Activated naive CD4-positive, alpha-beta T cell (primary cell): Measurements from ENCODE around the gene GRPR.
"Not testable (repeated sequence)": the region's sequence is repeated elsewhere in the genome, so short reads cannot be mapped to it uniquely, and the experiment has no call there.

Experiments
- DNase-seq, 4 experiments: peaks; one replicate each; lab custom pipeline; 2025; lab: John Stamatoyannopoulos, UW

Gene GRPR

DNA sequence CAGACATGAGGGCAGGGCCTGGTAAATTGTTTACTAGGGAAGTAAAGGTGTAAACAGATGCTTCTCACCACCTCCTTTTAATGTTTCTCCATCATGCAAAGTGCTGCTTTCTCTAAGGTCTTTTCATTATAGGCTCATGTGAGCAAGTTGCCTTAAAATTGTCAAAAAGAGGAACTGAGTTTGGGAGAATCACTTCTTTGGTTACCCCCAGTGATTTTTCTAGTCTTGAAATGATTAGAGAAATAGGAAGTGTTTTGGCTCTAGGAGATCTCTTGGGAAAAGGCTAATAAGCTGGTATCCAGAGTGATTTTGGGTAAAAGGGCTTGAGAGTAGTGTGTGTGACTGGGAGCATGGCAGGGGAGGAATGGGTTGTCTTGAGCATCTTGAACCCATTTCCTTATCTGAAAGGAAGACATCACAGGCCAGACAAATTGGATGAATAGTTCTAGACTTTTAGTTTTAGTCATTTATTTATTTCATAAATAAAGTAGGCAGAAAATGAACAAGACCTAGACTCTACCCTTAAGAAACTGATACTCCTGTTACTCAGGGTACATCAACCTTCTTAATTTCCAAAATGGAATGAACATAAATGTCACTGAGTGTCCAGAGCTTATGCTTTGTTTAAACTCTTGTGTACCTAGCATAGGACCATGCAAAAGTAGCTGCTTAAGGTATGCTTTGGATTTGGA lies 14.2 kb downstream of the GRPR start:
- no peak for DNase-seq

DNA sequence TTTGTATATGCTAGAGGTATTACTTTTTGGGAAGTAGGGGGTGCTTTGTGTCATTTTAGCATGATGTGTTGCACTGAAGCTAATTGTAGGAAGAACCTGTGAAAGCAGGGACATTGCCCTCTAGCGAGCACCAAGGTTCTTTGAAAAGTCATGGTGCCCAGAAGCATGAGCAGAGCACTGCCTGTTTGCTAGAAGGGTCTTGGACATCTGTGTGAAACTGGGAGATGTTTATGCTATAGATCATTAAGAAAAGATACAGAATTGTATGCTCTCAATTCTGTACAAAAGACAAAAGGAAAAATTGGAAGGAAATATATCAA lies 14.7 kb downstream of the GRPR start:
- DNase-seq: no peak

DNA sequence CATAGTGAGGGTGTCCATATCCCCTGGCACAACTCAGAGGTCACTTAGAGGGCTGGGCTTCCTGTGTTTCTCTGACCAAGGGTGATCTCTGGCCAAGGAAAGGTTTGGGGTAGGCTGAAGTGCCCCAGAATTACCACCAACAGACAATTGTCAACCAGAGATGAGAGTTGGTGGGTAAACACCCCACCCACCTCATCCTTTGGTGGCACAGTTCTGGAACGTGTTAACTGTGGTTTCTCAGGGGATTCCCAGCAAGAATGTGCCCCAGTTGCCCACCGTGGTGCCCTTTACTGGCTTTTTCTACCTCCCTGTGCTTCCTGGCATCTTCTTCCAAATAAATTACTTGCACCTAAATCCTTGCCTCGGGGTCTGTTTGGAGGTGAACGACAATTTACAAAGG lies 17.1 kb downstream of the GRPR start:
- DNase-seq: no peak

DNA sequence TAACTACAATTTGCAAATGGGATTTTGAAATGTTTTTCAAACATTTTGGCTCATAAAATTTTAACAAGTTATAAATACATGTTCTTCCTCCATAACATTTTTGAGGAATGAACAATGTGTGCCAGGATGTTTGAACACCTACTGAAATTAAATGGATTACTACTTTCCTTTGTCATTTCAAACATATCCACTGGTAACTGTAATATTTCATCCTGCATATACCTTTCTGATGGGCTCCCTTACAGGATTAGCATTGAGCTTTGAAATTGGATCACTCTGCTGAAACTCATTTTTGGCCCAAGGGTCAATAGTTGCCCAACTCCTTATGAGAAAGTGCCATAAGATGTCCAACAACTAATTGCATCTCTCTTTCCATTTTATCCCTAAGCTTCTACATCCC lies 17.6 kb downstream of the GRPR start:
- no peak for DNase-seq

DNA sequence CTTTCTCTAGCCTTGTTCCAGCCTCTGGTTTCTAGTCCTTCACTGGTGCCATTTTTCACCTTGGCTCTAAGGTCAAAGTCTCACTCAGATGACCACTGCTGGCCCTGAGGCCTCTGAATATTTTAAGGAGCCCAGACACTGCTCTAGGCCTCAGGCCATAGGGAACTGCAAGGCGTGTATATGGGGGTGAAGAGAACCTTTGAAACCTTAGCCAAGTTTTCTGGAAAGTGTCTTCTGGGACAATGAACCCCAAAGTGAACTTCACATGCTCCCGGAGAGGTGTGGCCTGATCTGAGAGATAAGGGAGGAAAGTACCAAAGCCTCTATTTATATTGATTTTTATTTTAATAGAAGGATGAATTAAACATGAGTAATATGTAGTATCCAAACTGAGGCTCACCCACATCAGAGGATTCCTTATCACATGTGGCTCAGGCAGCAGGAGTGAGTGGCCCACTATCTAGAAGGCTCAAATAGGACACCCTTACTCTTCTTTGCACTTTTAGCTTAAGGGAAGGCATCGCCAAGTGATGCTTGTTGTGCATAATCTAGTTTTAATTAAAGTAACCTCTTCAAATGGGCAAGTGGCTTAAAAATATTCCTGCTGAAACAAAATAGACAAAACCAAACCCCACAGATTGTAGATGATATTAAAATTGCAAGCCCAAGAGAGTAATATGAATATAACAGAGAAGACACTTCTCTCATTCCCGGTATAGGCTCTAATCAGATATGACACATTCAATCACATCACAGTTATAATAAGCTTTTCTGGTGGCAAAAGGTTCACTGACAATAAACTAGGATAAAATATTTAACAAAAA lies 18.3 kb downstream of the GRPR start:
- DNase-seq: no peak

DNA sequence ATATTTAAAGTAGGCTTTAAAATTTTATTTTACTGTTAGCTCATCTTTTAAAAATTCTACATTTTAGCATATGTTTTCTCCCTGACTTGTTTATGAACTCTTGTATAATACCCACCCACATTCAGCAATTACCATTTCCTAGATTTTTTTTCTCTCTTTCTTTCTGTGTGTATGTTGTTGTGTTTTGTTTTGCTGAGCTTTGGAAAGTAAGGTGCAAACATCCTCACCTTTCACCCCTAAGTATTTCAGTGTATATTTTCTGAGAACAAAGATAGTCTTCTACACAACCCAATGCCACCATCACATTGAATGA lies 18.8 kb downstream of the GRPR start:
- no peak for DNase-seq

DNA sequence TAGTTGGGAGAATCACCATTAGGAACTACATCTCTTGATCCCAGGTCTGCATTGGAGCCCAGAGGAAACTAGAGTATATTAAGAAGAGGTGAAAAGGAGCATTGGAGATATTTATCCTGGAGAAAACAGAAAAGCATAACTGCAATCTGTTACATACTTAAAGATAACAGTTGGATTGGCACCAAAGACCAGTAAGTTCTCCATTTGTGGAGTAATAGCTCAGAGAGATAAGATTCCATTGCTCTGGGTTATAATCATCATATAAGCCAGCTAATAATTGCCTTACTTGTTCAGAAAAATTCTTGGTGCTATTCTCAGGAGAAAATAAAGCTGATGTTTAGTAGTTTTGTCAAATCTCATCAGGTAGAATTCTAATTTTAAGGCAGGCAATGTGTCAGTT lies 20.6 kb downstream of the GRPR start:
- DNase-seq: no peak

DNA sequence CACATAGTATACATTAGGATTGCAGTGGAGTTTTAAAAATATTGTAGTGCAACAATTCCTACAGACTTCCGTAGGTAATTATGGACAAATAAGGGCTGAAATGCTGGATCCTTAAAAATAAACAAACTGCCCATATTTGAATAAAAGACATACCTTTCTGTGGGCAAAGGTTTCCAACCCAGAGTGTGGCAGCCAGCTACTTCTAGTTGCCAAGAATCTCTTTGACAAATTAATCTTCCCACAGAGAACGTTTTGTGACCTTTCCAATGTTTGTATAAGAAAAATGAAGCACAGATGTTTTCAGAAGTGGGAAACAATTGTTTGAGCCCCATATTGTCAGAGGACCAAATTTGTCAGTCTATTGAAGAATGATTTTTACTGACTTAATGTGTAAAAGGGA lies 21.1 kb downstream of the GRPR start:
- DNase-seq: no peak

DNA sequence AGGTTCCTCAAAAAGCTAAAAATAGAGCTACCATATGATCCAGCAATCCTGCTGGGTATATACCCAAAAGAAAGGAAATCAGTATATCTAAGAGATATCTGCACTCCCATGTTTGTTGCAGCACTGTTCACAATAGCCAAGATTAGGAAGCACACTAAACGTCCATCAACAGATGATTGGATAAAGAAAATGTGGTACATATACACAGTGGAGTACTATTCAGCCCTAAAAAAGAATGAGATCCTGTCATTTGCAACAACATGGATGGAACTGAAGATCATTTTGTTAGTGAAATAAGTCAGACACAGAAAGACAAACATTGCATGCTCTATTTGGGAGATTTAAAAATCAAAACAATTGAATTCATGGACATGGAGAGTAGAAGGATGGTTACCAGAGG lies 21.7 kb downstream of the GRPR start:
- not testable (repeated sequence) for DNase-seq

DNA sequence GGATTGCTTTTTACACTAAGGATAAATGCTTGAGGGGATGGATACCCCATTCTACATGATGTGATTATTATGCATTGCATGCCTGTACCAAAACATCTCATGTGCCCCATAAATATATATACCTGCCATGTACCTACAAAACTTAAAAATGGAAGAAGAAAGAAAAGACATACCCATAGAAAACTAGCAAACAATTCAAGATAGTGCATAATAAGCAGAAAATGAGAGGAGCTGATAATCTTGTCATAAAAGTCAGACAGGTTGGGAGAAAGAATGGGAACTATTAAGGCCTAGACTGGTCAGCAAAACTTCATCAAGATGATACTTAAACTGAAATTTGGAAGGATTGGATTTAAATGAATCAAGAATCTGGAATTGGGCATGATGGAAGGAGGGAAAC lies 22.3 kb downstream of the GRPR start:
- no peak for DNase-seq

DNA sequence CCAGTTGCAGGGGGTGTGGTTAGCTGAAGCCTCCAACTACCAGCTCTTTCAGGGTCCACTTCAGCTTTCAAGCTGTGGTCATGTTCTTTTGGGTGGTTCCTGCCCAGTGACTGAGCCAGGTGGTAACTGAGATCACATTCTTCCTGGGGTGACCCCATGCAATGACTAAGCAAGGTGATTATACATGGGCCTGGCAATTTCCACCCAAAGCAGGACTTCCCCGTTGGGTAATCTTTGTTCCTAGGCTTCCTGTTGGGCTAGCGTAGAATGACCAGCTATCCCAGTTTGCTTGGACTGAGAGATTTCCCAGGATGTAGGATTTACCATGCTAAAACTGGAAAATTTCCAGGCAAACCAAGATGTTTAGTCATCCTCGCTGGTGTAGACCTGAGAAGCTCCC lies 25.5 kb downstream of the GRPR start:
- no peak for DNase-seq

DNA sequence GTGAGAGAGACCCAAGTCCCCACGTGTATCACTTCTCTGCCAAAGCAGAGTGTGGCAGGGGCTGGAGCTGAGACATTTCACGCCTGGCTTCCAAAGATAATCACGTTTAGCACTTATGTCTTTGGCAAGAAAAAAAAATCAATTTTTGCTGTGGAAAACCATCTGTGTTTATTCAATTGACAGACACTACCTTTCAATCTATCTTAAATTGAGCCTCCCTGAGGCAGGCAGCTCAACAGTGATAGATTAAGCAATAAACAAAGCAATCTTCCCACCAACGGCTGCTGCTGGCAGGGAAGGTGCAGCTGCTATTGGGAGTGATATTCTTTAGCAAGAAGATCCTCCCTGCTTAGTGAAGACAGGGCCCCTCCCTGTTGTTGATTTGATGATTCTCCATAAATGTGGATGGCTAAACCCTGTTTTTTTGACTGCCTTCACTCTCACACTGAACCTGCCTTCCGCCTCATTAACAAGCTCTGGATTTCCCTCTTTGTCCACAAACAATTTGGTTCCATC lies 32.3 kb downstream of the GRPR start:
- no peak for DNase-seq

DNA sequence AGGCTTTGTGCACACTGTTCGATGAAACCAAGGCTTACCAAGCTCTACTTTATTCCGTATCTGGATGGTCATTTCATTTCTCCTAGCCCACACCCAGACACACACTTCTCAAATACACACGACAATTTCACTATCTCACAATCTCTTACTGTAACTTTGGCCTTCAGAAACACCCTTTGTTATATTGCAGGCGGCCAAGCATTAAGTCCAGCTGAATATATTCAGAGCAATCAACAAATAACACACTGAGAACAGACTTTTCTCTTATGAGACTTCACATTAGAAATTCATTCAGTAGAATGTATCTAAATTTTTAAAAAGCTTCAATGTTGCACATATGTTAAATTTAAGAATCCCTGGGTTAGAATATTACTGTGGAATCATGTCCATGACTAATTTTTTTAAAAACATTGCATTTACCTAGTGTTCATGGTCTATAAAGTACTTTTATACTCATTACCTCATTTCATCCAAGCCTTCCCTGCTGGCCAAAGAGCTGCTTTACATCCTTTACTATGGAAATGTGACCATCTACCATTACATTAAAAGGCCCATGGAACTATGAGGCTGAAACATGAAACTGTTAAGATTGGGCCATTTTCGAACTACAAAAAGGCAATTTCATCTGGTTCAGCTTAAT lies 33.4 kb downstream of the GRPR start:
- no peak for DNase-seq

DNA sequence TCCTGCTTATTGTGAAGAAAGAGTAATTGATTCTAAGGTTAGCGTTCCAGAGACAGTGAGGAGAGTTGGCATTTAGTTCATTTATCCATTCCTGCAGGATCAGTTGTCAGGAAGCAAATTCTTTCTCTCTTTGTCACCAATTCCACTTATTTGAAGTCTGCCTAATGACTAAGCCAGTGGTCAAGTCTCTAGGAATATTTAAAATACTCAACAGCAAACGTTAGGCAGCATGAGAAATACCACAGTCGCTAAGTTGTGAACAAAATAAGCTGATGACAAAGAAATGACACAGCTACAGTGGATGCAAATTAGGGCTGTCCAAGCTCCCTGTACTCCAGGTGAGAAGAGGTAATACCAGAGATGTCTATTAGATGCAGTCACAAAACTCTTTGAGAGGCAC lies 37.4 kb downstream of the GRPR start:
- DNase-seq: no peak

DNA sequence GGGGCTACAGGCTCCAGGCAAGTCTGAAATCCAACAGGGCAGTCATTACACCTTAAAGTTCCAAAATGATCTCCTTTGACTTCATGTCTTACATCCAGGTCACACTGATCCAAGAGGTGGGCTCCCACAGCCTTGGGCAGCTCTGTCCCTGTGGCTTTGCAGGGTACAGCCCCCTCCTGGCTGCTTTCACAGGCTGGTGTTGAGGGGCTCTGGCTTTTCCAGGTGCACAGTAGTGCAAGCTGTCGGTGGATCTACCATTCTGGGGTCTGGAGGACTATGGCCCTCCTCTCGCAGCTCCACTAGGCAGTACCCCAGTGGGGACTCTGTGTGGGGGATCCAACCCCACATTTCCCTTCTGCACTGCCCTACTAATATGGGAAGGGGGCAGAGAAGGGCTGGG lies 37.8 kb downstream of the GRPR start:
- DNase-seq: not testable (repeated sequence)

DNA sequence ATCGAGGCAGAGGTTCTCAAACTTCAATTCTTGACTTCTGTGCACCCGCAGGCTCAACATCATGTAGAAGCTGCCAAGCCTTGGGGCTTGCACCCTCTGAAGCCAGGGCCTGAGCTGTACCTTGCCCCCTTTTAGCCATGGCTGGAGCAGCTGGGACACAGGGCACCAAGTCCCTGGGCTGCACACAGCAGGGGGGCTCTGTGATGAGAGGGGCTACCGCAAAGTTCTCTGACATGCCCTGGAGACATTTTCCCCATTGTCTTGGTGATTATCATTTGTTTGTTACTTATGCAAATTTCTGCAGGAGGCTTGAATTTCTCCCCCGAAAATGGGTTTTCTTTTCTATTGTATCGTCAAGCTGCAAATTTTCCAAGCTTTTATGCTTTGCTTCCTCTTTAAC lies 39.0 kb downstream of the GRPR start:
- DNase-seq: no peak

DNA sequence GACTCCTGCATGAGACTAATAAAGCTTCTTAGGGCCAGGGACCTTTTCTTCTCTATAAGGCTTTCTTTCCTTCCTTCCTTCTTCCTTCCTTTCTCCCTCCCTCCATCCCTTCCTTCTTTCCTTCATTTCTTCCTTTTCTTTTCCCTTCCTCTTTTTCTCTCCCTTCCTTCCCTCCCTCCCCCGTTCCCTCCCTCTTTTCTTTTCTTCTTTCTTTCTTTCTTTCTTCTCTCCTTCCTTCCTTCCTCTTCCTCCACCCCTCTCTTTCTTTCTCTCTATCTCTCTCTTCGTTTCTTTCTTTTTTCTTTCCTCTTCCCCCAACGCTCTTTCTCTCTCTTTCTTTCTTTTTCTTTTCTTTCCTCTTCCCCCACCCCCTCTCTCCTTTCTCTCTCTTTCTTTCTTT lies 41.4 kb downstream of the GRPR start:
- no peak for DNase-seq

DNA sequence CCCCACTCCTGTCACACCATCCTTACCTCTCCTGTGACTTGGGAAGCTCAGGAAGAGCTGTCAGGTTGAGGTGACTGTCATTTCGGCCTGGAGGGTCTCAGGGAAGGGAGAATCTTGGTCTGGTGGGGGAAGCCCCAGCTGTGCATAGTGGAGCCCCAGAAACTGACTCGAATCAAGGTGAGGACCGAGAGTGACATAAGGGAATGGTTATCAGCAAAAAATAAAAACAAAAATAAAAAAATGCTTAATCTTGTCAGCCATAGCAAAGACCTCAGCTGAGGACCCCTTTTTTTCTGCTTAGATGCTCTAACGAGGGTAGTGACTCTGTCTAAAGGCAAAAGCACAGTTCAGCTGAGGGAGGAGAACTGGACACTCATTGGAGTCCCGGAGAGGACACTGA lies 43.8 kb downstream of the GRPR start, which contains the start of gene MAGEB17:
Gene MAGEB17 (plus strand): TSS at position 301 of the 400 bp plus-strand sequence. CDS start 2,902 bp downstream, outside the sequence.
- DNase-seq: no peak

DNA sequence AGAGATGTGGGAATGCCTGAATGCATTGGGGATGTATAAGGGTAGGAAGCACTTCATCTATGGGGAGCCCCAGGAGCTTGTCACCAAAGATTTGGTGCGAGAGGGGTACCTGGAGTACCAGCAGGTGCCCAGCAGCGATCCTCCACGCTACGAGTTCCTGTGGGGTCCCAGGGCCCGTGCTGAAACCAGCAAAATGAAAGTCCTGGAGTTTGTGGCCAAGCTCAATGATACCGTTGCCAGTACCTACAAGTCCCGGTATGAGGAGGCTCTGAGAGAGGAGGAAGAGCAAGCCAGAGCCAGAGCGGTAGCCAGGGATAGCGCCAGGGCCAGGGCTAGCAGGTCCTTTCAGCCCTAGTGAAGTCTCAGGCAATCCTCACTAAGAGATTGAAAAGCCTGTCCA lies 47.7 kb downstream of the GRPR start:
- DNase-seq: no peak

DNA sequence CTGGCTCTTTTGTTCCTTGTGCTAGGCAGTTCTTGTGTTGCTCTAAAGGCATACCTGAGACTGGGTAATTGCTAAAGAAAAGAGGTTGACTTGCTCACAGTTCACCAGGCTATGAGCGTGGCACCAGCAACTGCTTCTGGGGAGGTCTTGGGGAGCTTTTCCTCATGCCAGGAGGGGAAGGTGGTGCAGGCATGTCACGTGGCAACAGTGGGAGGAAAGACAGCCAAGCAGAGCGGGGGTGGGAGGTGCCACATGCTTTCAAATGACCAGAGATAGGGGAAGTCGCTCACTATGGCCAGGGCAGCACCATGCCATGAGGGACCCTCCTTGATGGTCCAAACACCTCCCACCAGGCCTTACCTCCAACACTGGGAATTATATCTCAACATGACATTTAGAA lies 48.6 kb downstream of the GRPR start:
- no peak for DNase-seq

DNA sequence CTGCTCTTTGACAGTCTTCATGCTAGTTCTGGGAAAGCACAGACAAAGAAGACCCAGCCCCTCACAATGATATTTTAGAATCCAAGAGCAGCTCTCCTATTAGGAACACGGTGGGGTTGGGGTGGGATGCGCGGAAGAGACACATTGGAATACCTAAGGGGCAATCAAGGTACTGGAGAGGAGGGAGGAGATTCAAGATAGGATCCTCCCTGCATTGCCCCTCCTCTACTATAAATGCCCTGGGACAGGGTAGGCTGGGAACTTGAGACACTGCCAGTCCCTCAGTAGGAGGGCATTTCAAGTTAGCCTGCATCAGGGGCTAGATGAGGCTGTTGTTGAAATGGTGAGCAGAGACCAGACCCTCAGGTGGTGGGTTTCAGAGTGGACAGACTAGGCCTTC lies 49.0 kb downstream of the GRPR start:
- DNase-seq: no peak

DNA sequence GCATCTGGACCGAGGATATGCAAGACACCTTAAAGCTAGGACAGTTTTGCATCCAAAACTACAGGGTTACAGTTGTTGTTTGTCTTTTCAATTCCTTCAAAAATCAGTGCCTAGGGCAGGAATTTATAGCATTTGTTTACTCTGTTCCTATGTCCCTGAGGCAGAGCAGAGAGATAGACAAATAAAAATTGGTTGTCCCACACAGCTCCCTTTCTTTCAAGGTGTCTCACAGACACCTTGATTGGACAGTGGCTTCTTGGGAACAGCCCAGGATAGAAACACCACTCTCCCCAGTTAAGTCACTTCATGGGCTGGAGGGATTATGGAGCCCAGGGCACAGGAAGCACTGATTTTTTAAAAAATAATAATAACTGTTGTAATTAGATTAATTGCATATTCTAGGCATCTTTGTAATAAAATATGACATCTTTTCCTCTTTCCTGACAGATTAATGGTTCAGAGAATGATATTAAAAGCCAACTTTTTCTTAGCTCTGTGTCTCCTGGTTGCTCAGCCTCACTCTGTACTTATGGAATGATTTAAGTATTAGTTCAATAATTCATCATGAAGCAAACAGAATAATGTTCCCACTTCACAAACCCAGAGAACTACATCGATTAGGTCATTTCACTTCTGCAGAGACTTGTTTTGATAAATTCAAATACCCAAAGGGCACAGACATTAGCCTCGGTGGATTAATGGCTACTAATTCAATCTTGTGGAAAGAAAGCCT lies 52.1 kb downstream of the GRPR start:
- DNase-seq: no peak

DNA sequence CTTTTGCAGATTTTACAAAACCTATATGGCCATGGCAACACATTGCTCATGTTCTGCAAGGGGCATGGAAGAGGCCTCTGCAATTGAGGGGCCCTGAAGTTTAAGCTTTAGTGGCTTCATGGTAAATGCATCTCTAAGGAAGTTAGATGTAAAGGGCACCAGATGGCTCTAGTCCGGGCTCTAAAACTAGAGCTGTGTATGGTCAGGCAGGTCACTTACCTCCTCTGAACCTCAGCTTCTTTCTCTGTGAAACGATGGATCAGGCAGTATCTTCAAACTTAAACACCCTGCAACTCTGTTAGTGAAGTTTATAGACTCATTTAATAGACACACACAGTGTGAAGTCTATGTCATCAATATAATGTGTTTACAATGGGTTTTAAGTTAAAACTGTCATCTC lies 53.9 kb downstream of the GRPR start:
- DNase-seq: no peak
